ENCODE measurements around the gene CARMIL3. TPM values are rescaled to one million over a fixed set of nuclear protein-coding genes. Genes with fewer than 3 reads are reported as not detected.
A peak's percentile ranks its signal among the peaks of the same experiment; 100 is the strongest.

Gene CARMIL3
- total RNA-seq, 1 experiment from 2014 or later: 1.00 TPM

GRCh38 chr14:24092505-24093206 is 40.8 kb downstream of the CARMIL3 start:
- Histone ChIP-seq H3K4me1 (peaks cover 21% of the 10 kb centered on the region), H3K36me3 (ENCODE audit: control insufficient read depth, insufficient read depth, low read length) (peaks cover 3% of the 10 kb centered on the region), H3K27me3 (replicated peaks; ENCODE audit: control insufficient read depth, insufficient read depth, low read length) (no peaks in the 10 kb centered on the region), H3K9me3 (no peaks in the 10 kb centered on the region), H3K4me3 (ENCODE audit: low read depth, low read length) (no peak overlapping the region)
- ChIA-PET CTCF (interaction anchor here (0.7 to 6.4 kb wide), 8 partner anchors 11 to 213 kb away, joined by 3 to 129 read pairs (median 10); partner anchors contain the start of genes DCAF11, NRL and TINF2), POLR2A (interaction anchor here (0.9 to 3.2 kb wide), 2 partner anchors 12 to 22 kb away, joined by 3 to 27 read pairs; partner anchors contain the start of genes DCAF11 and NRL)
- Mint-ChIP-seq H3K27ac (ENCODE audit: unreplicated experiment) (peak overlapping the region; percentile 99), H3K9me3 (ENCODE audit: unreplicated experiment) (no peaks in the 10 kb centered on the region), H3K4me1 (ENCODE audit: low read depth, unreplicated experiment) (peaks cover 24% of the 10 kb centered on the region), H3K4me3 (ENCODE audit: unreplicated experiment) (peak overlapping the region; percentile 97), H3K27me3 (ENCODE audit: insufficient read depth, unreplicated experiment) (no peaks in the 10 kb centered on the region), H3K36me3 (ENCODE audit: insufficient read depth, unreplicated experiment) (peaks cover 39% of the 10 kb centered on the region)
- intact Hi-C loops (cut with micrococcal nuclease; ENCODE audit: unreplicated experiment): no loop called here
- BruUV-seq (replicated peaks): no TSS peak
- DNase-seq: no peak
- TF ChIP-seq CTCF (IDR thresholded peaks at IDR 0.05; ENCODE audit: insufficient read depth in 1 of 2, low read depth in 1 of 2, low read length in 1 of 2, severe bottlenecking in 1 of 2, unreplicated experiment in 1 of 2): no peak

GRCh38 chr14:24093207-24093900 is 41.5 kb downstream of the CARMIL3 start:
- POLR2A ChIA-PET: interaction anchor here (0.6 to 3.2 kb wide), 16 partner anchors 12 to 442 kb away, joined by 3 to 72 read pairs (median 10); partner anchors contain the start of genes DCAF11, EMC9, IPO4 and IRF9
- Histone ChIP-seq H3K36me3 (ENCODE audit: control insufficient read depth, insufficient read depth, low read length) (peaks cover 3% of the 10 kb centered on the region), H3K4me1 (peaks cover 21% of the 10 kb centered on the region), H3K4me3 (ENCODE audit: low read depth, low read length) (peak overlapping the region; percentile 60; the same call in 1 of the 2 replicates), H3K27me3 (replicated peaks; ENCODE audit: control insufficient read depth, insufficient read depth, low read length) (no peaks in the 10 kb centered on the region), H3K9me3 (no peaks in the 10 kb centered on the region)
- peak overlapping the region; percentile 99 for H3K27ac Mint-ChIP-seq (ENCODE audit: unreplicated experiment)
- CTCF ChIA-PET: interaction anchor here (0.6 to 6.4 kb wide), 14 partner anchors 12 to 1016 kb away, joined by 3 to 129 read pairs (median 8); partner anchors contain the start of genes DCAF11, EMC9, IRF9 and NRL
- TSS peak; percentile 80 for BruUV-seq (replicated peaks)
- intact Hi-C loops (cut with micrococcal nuclease; ENCODE audit: unreplicated experiment): no loop called here
- no peaks in the 10 kb centered on the region for H3K27me3 Mint-ChIP-seq (ENCODE audit: insufficient read depth, unreplicated experiment)
- H3K4me1 Mint-ChIP-seq (ENCODE audit: low read depth, unreplicated experiment): peaks cover 24% of the 10 kb centered on the region
- no peaks in the 10 kb centered on the region for H3K9me3 Mint-ChIP-seq (ENCODE audit: unreplicated experiment)
- peaks cover 45% of the 10 kb centered on the region for H3K36me3 Mint-ChIP-seq (ENCODE audit: insufficient read depth, unreplicated experiment)
- DNase-seq: no peak
- TF ChIP-seq CTCF (IDR thresholded peaks at IDR 0.05; ENCODE audit: insufficient read depth in 1 of 2, low read depth in 1 of 2, low read length in 1 of 2, severe bottlenecking in 1 of 2, unreplicated experiment in 1 of 2): no peak
- peak overlapping the region; percentile 97 for H3K4me3 Mint-ChIP-seq (ENCODE audit: unreplicated experiment)
